Measurements from ENCODE around the gene CARS1.

Gene CARS1

DNA sequence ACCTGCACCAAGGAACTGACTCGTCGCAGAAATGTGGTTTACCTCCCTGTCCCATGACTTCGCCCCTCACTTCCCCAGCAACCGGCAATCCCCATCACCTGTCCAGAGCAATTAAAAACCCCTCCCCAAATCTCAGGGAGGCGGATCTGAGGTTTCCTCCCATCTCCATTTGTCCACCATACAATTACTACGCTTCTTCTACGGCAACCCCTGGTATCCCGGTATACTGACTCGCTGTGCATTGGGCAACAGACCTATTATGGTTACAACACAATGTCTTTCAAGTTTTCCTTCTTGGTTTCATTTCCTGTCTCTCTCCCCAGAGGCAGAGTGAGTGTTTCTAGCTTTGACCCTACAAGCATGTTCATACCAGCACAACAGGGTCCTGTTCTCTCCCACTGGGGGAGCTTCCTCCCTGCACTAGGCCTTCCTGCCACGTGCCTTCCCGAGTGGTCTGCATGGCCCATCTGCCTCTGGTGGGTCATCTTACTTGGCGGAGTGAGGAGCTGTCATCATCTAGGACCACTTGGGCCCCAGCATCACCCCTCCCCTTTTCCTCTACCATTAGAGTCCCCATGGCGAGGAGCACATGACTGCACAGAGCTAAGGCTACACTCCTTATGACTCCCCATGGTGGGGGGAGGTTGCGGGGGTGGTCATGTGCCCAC is 34.8 kb downstream of the CARS1 start:
- no peak overlapping the region for H3K4me3 ChIP-seq (replicated peaks in 1 of 2; ENCODE audit: low read depth in 2 of 2, low read length in 2 of 2)
- TF ChIP-seq CTCF (IDR thresholded peaks at IDR 0.05; ENCODE audit: low read depth, low read length): no peak
- peak; percentile 83 to 91 for DNase-seq (ENCODE audit: low read depth in 2 of 2)

DNA sequence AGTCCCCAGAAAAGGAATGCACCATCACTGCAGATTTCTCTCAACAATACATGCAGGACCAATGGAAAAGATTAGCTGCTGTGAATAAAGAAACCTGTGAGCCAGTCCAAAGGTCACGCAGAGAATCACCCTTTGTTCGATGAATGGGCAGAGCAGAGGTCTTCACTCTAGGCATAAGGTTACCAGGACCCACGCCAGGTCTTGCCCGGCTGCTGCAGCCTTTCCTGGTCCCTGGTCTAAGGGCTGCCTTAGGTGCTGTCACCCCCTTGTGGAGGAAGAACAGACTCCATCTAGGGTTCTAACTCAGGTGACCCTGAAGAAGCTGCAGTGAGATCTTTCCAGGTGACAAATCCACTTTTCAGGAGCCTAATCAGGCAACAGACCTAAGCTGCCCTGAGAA is 36.1 kb downstream of the CARS1 start:
- no peak overlapping the region for H3K4me3 ChIP-seq (replicated peaks in 1 of 2; ENCODE audit: low read depth in 2 of 2, low read length in 2 of 2)
- TF ChIP-seq CTCF (IDR thresholded peaks at IDR 0.05; ENCODE audit: low read depth, low read length): peak; percentile 59
- peak; percentile 42 to 43 for DNase-seq (ENCODE audit: low read depth in 2 of 2)

DNA sequence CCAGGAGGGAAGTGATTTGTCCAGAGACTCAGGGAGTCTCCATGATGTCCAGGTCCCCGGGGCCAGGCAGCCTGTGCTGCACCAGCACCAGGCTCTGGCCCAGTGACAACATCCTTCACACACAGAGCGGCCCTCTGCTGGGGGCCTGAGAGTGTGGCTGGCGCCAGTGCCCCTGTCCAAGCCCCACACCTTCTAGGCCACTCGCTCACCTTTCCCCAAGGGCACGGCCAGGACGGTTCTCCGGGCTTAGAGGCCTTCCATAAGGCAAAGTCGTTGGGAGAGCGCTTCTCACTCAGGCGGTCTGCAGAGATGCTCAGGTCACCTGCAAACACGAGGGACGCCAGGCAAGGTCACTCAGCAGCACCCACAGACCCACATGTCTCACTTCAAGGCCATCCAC is 37.2 kb downstream of the CARS1 start:
- no peak for DNase-seq (ENCODE audit: low read depth in 2 of 2)
- TF ChIP-seq CTCF (IDR thresholded peaks at IDR 0.05; ENCODE audit: low read depth, low read length): no peak
- no peak overlapping the region for H3K4me3 ChIP-seq (replicated peaks in 1 of 2; ENCODE audit: low read depth in 2 of 2, low read length in 2 of 2)

GRCh38 chr11:3018596-3018995 is 38.6 kb downstream of the CARS1 start:
- no peak overlapping the region for H3K4me3 ChIP-seq (replicated peaks in 1 of 2; ENCODE audit: low read depth in 2 of 2, low read length in 2 of 2)
- no peak for DNase-seq (ENCODE audit: low read depth in 2 of 2)
- no peak for TF ChIP-seq CTCF (IDR thresholded peaks at IDR 0.05; ENCODE audit: low read depth, low read length)

- H3K4me3 ChIP-seq (replicated peaks in 1 of 2; ENCODE audit: low read depth in 2 of 2, low read length in 2 of 2): no peak overlapping the region
- no peak for DNase-seq (ENCODE audit: low read depth in 2 of 2)
- no peak for TF ChIP-seq CTCF (IDR thresholded peaks at IDR 0.05; ENCODE audit: low read depth, low read length)
These were observed 40.4 kb downstream of the CARS1 start for GRCh38 chr11:3016861-3017260.

DNA sequence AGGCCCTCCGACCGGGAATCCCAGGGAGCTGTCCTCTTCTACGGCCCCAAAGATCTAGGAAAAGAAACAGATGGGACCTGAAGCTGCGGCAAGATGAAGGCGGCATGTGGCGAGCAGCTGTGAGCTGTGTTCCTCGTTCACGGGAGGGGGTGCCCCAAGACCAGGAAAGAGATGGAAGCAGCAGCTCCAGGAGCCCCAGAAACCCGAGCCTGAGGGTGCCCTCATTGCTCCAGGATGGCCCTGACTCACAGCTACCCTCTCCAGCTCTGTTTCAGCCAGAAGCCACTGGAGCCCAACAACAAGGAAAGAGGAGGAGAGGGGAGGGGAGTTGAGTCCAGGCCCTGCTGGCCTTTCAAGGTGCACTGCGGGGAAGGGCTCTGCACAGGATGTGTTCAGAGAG is 41.4 kb downstream of the CARS1 start:
- H3K4me3 ChIP-seq (replicated peaks in 1 of 2; ENCODE audit: low read depth in 2 of 2, low read length in 2 of 2): no peak overlapping the region
- no peak for TF ChIP-seq CTCF (IDR thresholded peaks at IDR 0.05; ENCODE audit: low read depth, low read length)
- DNase-seq (ENCODE audit: low read depth in 2 of 2): no peak

DNA sequence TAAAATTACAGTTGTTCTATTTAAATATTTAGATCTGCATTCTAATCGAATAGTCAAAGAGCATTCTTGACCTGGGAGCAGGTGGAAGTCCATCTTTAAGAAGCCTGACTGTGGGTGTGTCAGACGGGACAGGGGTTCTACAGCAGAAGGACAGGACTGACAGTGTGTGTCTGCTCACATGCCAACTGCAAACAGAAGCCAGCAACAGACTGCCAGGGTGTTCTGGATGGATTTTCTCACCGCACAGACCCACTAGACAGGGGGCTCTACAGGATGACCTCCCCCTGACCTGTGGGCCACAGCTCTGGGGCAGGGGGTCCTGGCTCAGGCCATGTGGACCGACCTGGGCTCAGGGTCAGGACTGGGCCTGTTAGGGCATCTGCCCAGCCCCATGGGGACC is 42.3 kb downstream of the CARS1 start:
- no peak overlapping the region for H3K4me3 ChIP-seq (replicated peaks in 1 of 2; ENCODE audit: low read depth in 2 of 2, low read length in 2 of 2)
- DNase-seq (ENCODE audit: low read depth in 2 of 2): no peak
- no peak for TF ChIP-seq CTCF (IDR thresholded peaks at IDR 0.05; ENCODE audit: low read depth, low read length)
